Measurements from ENCODE around the gene NIP7.
"Not testable (repeated sequence)": the region's sequence is repeated elsewhere in the genome, so short reads cannot be mapped to it uniquely, and the experiment has no call there.

NIP7 gene

DNA sequence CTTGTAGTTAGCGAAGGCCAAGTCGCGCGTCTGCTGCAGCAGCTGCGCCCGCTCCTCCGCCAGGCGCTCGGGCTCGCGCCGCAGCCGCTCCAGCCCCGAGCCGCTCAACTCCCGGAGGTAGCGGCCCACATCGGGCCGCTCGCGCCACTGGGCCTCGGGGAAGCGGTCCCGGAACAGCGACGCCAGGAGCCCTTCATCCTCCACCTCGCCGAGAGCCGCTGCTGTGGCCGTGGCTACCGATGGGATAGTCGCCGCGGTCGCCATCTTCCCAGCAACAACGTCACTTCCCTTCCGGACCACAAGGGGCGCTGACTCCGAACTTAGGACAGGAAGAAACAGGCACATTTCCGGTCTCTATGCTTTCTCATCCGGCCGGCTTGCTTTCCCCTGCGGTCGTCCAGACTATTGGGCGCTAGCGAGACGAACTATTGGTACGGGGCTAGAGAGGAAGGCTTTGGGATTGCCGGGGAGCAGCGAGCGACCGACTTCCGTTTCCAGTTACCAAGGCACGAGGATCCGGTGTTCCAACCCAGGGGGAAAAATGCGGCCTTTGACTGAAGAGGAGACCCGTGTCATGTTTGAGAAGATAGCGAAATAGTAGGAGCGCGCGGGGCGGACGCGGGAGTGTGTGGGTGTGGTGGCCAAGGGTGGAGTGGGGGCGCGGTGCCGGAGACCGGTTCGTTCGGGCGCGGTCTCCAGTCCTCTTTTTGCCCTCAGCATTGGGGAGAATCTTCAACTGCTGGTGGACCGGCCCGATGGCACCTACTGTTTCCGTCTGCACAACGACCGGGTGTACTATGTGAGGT lies at the start of gene NIP7, which contains the start of gene COG8:
TSS of gene NIP7 (plus strand) at position 484 of the 806 bp plus-strand sequence. CDS start at position 542, 58 bp downstream.
TSS of gene COG8 (minus strand) at position 276 of the 806 bp plus-strand sequence. CDS start at position 264, 12 bp downstream.
- DNase-seq = peak; percentile 93

DNA sequence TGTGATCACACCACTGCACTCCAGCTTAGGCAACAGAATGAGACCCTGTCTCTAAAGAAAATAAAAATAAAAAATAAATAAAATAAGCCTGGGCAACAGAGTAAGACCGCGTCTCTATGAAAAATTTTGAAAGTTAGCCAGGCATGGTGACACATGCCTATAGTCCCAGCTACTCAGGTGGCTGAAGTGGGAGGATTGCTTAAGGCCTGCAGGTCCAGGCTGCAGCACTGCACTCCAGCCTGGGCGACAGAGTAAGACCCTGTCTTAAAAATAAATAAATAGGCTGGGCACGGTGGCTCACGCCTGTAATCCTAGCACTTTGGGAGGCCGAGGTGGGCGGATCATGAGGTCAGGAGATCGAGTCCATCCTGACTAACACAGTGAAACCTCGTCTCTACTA lies 47.9 kb upstream of the NIP7 start:
- not testable (repeated sequence) for DNase-seq

DNA sequence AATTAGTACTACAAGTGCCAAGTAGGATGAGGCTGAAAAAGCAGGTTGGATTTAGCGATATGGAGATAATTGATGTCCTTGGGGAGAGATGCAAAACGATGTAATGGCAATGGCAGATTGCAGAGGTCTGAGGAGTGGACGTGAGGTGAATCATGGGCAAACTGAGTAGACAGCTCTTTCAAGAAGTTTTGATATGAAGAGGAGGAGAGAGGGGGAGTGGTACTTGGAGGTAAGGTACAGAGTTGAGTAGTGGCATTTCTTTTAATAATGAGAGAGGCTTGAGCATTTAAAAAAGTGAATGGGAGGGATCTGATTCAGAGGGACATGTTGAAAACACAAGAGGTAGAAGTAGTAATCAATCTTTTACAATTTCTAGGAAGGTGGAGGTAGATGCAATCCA lies 46.2 kb upstream of the NIP7 start:
- DNase-seq = no peak

DNA sequence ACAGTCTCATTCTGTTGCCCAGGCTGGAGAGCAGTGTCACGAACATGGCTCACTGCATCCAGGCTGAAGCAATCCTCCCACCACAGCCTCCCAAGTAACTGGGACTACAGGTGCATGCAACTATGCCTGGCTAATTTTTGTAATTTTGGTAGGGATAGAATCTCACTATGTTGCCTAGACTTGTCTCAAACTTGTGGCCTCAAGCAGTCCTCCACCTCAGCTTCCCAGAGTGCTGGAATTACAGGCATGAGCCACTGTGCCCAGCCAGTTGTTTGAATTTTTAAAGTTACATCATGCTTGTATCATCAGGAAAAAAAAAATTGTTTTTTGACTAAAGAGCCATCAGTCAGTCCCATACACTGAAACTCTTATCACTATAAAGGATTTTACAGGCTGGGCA lies 45.5 kb upstream of the NIP7 start:
- no peak for DNase-seq

DNA sequence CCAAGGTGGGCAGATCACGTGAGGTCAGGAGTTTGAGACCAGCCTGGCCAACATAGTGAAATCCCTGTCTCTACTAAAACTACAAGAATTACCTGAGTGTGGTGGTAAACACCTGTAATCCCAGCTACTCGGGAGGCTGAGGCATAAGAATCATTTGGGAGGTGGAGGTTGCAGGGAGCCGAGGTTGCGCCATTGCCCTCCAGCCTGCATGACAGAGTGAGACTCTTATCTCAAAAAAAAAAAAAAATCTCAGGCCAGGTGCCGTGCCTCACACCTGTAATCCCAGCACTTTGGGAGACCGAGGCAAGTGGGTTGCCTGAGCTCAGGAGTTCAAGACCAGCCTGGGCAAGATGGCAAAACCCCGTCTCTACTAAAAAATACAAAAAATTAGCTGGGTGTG lies 42.8 kb upstream of the NIP7 start:
- DNase-seq = not testable (repeated sequence)

DNA sequence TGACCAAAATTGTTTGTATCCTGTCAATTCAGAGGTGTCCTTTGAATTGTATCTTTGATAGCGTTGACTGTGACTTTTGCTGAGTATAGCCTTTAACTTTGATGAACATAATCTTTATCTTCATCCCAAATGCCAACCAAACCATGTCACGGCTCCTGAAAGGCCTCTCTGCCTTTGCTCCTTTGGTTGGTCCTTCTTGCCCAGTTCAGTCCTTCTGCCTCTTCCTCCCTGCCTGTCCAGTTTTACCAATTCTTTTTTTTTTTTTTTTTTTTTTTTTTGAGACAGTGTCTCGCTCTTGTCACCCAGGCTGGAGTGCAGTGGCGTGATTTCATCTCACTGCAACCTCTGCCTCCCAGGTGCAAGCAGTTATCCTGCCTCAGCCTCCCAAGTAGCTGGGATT lies 41.3 kb upstream of the NIP7 start:
- DNase-seq = no peak

DNA sequence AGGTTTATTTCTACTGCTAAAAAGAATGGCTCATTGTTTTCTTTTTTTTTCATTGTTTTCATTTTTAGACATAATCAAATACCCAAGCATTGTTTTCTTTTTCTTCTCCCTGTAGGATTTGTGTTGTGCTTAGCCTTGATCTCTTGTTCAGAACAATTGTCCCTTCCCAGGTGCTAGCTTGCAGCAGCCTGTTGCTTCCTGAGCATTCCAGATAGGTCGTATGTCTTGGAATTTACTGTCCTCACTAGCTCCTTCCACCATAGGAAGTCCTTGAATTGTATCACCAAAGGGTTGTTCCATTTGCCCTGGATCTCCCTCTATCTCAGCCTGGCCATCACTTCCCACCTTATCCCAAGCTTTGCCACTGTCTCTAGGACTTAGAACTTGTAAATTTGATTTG lies 38.4 kb upstream of the NIP7 start:
- no peak for DNase-seq

DNA sequence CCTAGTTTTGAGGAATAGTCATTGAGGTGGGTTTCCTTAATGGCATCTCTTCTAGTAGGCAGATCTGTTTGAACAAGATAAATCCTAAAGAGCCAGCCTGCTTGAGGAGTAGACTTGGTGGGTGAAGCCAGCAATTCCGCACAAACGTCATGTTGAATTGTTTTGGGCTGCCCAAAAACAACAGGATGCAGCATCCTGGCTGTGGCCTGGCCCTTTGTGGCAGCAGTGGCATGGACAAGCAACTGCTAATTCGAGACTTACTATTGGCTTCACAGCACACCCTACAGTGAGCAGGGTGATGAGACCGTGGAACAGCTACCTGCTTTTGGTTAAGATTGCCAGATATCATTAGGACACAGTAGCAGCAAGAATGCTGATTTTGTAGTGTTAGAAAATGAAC lies 37.7 kb upstream of the NIP7 start:
- no peak for DNase-seq

DNA sequence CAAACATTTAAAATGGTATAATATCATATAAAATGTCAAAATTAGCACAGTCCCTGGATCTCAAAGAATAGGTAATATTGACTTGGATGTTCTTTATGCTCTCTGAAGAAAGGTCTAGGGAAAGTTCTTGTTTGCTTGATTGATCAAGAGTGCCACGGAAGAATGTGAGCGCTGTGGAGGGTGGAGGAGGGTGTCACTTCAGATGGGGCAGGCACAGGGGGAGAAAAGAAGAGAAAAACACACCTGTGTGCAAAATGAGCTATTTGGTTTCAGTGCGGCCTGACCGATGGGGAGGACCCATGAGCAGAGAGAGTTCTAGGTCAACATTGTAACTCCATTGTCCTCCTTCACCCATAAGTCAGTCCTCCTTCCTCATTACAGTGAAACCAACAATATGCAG lies 37.3 kb upstream of the NIP7 start:
- no peak for DNase-seq

DNA sequence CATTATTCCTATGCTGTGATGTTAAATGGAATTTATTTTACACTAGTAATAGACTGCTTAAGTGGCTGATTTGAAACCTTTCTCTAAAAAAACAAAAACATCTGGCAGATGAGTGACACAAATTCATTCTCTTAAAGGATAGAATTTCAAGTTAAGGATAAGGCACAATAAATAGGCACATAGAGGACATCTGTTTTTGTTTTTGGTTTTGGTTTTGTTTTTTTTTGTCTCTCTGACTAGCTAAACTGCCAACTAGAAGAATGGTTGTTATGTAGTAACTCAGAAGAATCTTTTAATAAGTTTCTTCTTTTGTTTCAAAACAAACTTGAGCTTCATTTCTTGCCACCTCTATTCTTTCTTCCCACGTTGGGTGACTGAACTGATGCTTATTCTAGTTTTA lies 33.5 kb upstream of the NIP7 start:
- DNase-seq = no peak

DNA sequence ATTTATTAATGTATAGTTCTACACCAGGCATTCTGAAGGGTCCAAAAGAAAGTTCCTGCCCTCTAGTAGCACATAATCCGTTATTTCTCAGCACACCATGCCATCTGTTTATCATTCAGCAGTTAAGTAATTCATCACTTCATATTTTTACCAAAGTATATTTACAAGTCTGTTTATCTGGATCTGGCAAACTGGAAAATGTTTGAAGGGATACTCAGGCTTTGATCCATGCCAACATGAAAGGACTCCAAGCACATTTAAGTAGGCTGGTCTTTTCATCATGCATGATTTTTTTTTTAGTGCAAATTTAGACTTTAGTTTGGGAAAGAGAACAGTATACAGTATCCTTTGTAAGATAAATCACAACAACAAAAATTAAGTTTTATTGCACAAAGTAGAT lies 32.5 kb upstream of the NIP7 start:
- no peak for DNase-seq

DNA sequence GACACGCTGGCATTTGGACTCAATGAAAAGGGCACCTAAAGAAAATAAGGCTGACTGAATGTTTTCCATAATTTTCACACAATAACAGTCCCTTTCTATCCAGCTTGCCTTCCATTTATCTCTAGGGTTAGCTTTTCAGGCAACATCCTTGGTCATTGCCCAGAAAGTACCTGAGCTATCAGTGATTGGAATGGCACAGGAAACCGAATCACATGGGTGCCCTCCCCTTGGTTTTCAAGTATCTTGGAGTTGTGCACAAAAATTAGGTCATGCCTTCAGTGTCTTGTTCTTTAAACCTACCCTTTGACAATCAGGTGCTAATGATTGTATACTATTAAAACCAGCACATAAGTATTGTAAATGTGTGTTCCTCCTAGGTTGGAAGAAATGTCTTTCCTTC lies 31.7 kb upstream of the NIP7 start:
- DNase-seq = no peak

DNA sequence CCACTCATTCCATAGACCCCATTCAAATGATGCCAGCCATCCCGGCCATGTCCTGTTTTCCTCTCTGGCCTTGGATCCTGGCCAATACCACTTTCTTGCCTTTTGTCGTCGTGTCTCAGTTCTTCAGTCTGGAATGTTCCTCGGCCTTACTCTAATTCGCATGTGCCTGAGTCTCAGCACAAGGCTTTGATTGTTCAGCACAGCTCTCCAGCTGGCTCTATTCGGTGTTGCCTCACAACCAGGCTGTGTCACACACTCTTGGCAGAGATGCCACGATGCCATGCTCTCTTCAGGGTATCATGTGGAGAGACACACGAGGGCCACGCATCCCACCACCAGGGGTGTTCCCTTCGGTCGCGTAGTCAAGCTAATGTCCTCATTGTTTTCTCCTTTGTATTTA lies 30.3 kb upstream of the NIP7 start:
- no peak for DNase-seq

DNA sequence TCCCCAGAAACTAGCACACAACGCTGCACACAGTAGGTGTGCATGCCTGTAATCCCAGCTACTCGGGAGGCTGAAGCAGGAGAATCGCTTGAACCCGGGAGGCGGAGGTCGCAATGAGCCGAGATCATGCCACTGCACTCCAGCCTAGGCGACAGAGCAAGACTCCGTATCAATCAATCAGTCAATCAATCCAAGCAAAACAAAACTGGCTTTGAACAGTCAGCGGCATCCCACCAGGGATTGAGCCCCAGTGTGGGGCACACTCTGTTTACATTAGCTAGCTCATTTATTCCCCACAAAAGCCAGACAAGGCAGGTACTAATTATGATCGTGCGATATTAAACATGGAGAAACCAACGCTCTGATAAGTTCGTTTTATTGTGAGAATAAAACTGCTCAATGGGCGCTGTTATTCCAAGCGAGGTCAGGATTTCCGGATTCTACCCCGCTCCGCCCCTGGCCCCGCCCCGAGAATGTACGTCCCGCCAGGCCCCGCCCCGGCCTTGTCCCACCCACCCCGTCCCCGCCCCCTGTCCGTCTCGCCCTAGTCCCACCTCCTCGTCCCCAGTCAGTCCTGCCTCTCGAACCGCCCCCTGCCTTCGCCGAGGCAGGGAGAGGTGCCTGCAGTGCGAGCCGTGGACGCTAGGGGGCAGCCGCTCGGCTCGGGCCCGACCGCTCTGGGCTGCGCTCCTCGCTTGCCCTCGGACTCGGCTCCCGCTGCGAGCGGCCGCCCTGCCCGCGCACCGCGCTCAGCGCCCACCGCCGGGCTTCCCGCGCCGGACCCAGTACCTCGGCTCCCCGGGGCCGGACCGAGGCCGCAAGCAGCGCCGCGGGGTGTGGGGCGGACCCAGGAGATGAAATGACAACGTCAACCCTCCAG lies 28.7 kb upstream of the NIP7 start, which contains the start of gene VPS4A:
TSS of gene VPS4A (plus strand) at position 698 of the 880 bp plus-strand sequence. CDS start at position 860, 162 bp downstream.
- peak; percentile 97 for DNase-seq

DNA sequence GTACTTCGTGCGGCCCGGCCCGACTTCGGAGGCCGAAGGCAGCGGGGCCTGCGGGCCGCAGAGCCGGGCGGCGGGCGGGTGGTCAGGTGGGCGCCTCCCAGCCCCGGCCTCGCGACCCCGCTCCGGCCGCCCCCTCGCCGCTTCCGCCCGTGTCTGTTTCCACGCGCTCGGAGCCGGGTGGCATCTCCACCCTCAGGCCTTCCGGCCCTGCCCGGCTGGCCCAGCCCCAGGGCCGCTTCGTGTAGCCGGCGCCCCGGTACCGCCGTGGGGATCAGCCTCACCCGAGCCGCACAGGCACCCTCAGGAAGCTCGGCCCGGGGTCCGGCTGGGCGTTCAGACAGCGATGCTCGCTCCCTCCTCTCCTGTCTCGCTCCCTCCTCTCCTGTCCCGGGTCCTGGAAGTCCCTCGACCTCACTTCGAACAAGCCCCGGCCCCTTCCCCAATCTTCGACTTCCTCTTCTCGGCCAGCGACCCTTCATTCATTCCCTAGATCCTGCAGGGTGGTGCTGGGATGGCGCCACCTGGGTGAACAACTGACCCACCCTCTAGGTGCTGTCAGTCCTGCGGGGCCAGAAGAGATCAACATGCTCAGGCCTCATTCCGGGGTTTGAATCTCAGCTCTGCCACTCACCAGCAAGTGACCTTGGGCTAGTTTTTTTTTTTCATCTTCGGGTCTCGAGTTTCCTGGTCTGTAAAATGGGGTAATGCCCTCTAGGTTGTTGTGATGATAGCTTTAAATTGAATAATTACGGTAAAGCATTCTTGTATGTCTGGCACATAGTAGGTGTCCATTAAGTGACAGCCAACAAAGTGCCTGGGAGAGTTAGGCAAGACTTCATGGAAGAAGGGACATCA lies 27.8 kb upstream of the NIP7 start:
- DNase-seq = no peak

DNA sequence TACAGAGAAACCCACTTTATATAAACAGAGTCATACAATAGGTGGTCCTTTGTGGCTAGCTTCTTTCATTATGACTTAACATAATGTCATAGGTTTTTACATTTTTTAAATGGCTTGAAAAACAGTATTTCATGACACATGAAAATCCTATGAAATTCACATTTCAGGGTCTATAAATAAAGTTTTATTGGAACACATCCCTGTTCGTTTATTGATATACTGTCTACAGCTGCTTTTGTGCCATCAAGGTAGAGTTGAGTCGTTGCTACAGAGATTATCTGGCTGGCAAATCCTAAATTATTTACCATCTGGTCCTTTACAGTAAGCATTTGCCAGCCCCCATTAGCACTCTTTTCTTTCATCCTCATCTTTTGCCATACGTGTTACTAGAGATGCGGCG lies 26.1 kb upstream of the NIP7 start:
- no peak for DNase-seq

DNA sequence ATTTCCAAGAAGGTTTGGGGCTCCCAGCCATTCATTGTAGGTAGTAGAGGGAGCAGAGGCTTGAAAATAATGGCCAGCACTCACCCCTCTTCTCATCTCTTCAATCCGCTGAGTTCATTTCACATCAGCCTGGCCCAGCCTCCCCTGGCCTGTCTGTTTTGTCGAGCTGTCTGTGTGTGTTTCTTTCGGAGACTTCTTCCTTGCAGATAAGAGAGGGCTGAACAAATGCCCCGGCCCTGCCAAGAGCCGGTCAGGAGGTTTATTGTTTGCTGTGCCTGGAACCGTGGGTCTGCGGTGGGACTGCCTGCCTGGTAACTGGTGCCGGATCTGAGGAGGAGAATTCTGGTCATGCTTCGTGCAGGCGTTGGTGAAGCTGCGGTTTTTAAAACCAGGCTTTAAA lies 25.0 kb upstream of the NIP7 start:
- DNase-seq = no peak

DNA sequence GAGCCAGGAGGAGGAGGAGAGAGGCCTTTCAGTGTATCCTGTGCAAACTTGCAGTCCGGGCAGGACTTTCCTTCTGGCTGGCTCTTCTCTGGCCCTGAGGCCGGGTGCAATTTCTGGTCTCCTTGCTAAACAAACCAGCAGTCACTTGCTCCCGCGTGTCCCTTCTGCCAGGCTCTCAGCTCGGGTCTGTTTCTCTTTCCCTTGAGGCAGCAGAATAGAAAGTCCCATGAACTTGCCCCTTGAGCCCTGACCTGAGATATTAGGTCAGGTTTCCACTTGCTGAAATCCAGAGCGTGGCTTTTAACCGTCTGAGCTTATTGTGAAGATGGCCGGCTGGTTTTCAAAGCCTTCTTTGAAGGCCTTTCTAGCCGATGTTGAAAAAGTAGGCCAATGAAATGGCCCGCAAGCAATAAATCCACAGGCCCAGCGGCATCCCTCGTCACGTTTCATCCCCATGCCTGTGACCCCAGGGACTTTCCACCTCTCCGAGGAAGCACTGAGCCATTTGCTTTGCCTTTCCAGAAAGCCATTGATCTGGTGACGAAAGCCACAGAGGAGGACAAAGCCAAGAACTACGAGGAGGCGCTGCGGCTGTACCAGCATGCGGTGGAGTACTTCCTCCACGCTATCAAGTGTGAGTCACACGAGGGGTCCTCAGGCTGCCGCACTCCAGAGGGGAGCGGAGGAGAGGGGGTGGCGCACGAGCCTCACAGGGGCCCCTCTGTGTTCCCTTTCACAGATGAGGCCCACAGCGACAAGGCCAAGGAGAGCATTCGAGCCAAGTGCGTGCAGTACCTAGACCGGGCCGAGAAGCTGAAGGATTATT lies 23.9 kb upstream of the NIP7 start:
- DNase-seq = no peak

DNA sequence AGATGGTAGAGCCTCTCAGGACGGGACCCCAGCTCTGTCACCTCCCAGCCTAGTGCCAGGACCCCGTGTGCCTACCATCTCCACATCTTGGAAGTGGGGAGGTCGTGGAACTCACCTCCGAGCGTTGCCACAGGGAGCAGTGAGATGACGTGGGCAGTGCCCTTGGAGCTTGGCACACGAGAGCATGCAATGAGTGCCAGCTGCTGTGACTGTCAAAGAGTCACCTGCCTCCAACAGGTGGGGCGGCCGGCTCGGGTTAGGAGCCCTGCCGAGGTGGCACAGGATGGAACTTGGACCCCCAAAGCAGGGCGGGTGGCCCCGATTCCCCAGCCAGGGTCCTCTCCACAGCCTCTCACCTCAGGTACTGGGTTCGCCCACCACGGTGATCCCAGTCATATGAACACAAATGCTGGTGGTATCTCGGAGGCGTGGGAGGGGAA lies 23.0 kb upstream of the NIP7 start:
- no peak for DNase-seq

DNA sequence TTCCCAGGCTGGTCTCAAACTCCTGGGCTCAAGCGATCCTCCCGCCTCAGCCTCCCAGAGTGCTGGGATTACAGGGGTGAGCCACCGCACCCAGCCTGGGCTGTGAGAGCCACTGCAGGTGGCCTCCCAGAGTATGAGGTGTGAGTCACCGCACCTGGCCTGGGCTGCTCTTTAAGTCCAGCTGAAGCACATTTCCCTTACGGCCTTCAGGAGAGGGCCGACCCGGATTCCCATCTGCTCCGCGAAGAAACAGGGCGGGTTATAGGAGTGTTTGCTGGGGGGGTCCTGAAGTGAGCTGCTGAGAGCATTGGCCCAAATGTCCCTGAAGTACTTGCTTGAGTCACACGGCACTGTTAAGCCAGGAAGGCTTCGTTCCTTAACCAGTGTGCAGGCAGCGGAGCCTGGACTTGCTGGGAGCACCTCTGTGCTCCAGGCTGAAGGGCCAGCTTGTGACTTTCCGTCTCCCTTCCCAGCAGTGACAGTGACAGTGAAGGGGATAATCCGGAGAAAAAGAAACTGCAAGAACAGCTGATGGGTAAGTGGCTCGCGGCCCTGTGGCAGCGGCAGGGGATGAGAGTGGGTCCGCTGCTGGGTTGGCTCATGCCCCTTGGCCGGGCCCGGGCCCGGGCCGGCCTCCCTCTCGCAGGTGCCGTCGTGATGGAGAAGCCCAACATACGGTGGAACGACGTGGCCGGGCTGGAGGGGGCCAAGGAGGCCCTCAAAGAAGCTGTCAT lies 21.2 kb upstream of the NIP7 start:
- no peak for DNase-seq

DNA sequence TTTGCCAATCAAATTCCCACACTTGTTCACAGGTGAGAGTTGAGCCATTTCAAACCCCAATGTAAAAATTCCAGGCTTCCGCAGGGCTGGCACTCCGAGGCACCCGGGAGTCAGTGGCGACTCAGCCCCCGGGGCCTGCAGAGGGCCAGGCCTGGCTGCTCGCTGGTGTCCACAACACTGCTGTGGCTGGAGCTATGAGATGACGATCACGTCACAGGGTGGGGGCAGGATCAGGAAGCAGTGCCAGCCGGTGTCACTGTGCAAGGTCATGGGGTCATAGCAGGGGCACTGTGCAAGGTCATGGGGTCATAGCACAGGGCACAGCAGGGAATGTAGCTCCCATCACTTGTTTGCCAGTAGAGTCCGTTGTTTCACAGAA lies 20.7 kb upstream of the NIP7 start:
- no peak for DNase-seq
